Measurements from ENCODE around the gene PALMD. TPM values are rescaled to one million over a fixed set of nuclear protein-coding genes. Genes with fewer than 3 reads are reported as not detected.

PALMD gene
- total and polyA plus RNA-seq, 2 donors from 2014 or later: 10.1 to 25.2 TPM

DNA sequence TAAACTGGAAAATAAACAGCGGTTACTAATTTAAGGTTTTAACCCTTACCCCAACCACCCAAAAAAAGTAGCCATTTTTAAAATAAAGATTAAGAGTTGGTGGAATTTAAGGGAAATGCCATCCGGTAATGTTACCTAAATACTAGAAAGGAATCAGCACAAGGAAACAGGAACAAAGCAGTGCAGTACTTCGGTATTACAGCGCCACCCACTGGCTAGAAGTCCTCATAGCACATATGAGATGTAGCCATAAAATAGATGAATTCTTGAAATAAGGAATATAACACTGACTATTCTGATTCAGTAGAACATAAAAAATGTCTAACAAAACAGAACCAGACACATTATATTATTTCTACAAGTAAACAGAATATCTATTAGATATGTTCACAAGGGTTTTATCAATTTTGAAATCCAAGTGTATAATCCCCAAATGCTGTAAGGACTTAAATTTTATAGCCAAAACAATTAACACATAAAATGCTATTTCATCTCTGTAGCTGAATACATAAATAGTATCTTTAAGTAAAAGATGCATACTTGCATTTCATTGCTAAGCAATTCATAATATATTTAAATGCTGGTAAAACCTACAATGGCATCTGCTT is 61.7 kb downstream of the PALMD start:
- Histone ChIP-seq H3K27ac (ENCODE audit: low read depth in 2 of 2, low read length in 2 of 2) (no peak overlapping the region), H3K4me1 (ENCODE audit: control insufficient read depth in 2 of 3, insufficient read depth in 2 of 3, low read depth in 1 of 3, low read length in 3 of 3) (no peaks in the 10 kb centered on the region), H3K9me3 (ENCODE audit: control insufficient read depth in 2 of 3, insufficient read depth in 1 of 3, low read length in 3 of 3) (no peaks in the 10 kb centered on the region), H3K4me3 (ENCODE audit: low read length in 3 of 3) (no peak overlapping the region), H3K9ac (ENCODE audit: low read length in 3 of 3) (no peak overlapping the region), H3K36me3 (ENCODE audit: control insufficient read depth in 2 of 3, insufficient read depth in 3 of 3, low read length in 3 of 3) (peaks cover 0 to 6% (median 5%) of the 10 kb centered on the region in 3 donors), H3K27me3 (ENCODE audit: control insufficient read depth, insufficient read depth, low read length) (no peaks in the 10 kb centered on the region)
- TF ChIP-seq, protein P1, sequence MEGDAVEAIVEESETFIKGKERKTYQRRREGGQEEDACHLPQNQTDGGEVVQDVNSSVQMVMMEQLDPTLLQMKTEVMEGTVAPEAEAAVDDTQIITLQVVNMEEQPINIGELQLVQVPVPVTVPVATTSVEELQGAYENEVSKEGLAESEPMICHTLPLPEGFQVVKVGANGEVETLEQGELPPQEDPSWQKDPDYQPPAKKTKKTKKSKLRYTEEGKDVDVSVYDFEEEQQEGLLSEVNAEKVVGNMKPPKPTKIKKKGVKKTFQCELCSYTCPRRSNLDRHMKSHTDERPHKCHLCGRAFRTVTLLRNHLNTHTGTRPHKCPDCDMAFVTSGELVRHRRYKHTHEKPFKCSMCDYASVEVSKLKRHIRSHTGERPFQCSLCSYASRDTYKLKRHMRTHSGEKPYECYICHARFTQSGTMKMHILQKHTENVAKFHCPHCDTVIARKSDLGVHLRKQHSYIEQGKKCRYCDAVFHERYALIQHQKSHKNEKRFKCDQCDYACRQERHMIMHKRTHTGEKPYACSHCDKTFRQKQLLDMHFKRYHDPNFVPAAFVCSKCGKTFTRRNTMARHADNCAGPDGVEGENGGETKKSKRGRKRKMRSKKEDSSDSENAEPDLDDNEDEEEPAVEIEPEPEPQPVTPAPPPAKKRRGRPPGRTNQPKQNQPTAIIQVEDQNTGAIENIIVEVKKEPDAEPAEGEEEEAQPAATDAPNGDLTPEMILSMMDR (IDR thresholded peaks at IDR 0.05; ENCODE audit: borderline replicate concordance, extremely low read depth, insufficient read depth): peak; percentile 89
- intact Hi-C loops (cut with DNase I): no loop called here
- FAIRE-seq (peak; percentile 94), DNase-seq (peak in 4 of 5 donors; percentile 69 to 84 (median 76))

DNA sequence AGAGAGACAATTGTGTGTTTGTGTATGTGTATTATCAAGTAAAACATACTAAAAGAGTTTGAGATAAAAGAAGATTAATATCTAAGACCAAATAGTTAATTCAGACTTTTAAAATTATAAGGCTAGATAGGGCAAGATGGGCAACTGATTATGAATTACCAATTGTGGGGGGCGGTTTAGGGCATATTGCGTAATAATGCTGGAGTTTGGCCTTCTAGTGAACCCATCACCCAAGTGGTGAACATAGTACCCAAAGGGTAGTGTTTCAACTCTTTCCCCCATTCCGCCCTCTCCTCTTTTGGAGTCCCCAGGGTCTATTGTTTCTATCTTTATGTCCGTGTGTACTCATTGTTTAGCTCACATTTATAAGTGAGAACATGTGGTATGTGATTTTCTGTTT is 65.1 kb downstream of the PALMD start:
- TF ChIP-seq, protein P1 (IDR thresholded peaks at IDR 0.05; ENCODE audit: borderline replicate concordance, extremely low read depth, insufficient read depth): no peak
- Histone ChIP-seq H3K4me3 (ENCODE audit: low read length in 3 of 3) (no peak overlapping the region), H3K4me1 (ENCODE audit: control insufficient read depth in 2 of 3, insufficient read depth in 2 of 3, low read depth in 1 of 3, low read length in 3 of 3) (no peaks in the 10 kb centered on the region), H3K36me3 (ENCODE audit: control insufficient read depth in 2 of 3, insufficient read depth in 3 of 3, low read length in 3 of 3) (peaks cover 0 to 12% (median 6%) of the 10 kb centered on the region in 3 donors), H3K27me3 (ENCODE audit: control insufficient read depth, insufficient read depth, low read length) (no peaks in the 10 kb centered on the region), H3K9me3 (ENCODE audit: control insufficient read depth in 2 of 3, insufficient read depth in 1 of 3, low read length in 3 of 3) (no peaks in the 10 kb centered on the region), H3K9ac (ENCODE audit: low read length in 3 of 3) (no peak overlapping the region), H3K27ac (ENCODE audit: low read depth in 2 of 2, low read length in 2 of 2) (no peak overlapping the region)
- intact Hi-C loops (cut with DNase I): no loop called here
- no peak for FAIRE-seq
- no peak for DNase-seq

DNA sequence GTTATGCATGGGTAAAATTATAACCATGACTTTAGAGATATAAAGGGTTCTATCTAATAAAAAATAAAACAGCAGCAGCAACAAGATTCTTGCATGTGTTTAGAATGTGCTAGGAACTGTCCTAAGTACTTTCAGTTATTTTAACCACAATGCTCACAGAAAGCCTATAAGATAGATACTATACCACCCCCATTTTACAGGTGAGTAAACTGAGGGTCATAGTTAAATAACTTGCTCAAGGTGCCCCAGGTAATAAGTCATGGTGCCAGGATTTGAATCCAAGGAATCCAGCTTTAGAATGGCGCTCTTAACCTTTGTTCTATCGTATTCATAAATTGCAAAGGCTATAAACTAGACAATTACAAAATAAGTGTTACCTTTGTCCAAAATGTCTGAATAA is 67.1 kb downstream of the PALMD start:
- no peaks in the 10 kb centered on the region for H3K4me1 ChIP-seq (ENCODE audit: control insufficient read depth in 2 of 3, insufficient read depth in 2 of 3, low read depth in 1 of 3, low read length in 3 of 3)
- TF ChIP-seq, protein P1 (IDR thresholded peaks at IDR 0.05; ENCODE audit: borderline replicate concordance, extremely low read depth, insufficient read depth): no peak
- FAIRE-seq: no peak
- H3K27ac ChIP-seq (ENCODE audit: low read depth in 2 of 2, low read length in 2 of 2): no peak overlapping the region
- no peak overlapping the region for H3K9ac ChIP-seq (ENCODE audit: low read length in 3 of 3)
- no peaks in the 10 kb centered on the region for H3K27me3 ChIP-seq (ENCODE audit: control insufficient read depth, insufficient read depth, low read length)
- DNase-seq: no peak
- peaks cover 0 to 17% (median 6%) of the 10 kb centered on the region in 3 donors for H3K36me3 ChIP-seq (ENCODE audit: control insufficient read depth in 2 of 3, insufficient read depth in 3 of 3, low read length in 3 of 3)
- no peak overlapping the region for H3K4me3 ChIP-seq (ENCODE audit: low read length in 3 of 3)
- H3K9me3 ChIP-seq (ENCODE audit: control insufficient read depth in 2 of 3, insufficient read depth in 1 of 3, low read length in 3 of 3): no peaks in the 10 kb centered on the region
- intact Hi-C loops (cut with DNase I): no loop called here
